Ovary (tissue), 9 donors: ENCODE results near the gene SLC6A4. TPM values are rescaled to one million over a fixed set of nuclear protein-coding genes. Genes with fewer than 3 reads are reported as not detected.

Experiments used
- DNase-seq, 5 donors: peaks; one replicate each; pipeline ENCODE4 v3.0.0-alpha.2; 2019 to 2020
- H3K27ac ChIP-seq, 2 donors: fragments of 200-600 bp; one replicate each; pipeline versions ENCODE4 v1.5.1 to v1.8.0; 2019 to 2022
- H3K27me3 ChIP-seq: fragments of 200-600 bp; one replicate; pipeline ENCODE4 v1.8.0; 2022
- H3K36me3 ChIP-seq: fragments of 200-600 bp; sonication (generic); one replicate; pipeline ENCODE4 v1.5.1; 2019
- H3K4me1 ChIP-seq: one replicate; pipeline ENCODE4 v1.8.1; 2013; ENCODE audit warnings: mild to moderate bottlenecking, moderate library complexity; ENCODE audit not compliant: insufficient read depth
- H3K4me3 ChIP-seq: fragments of 200-600 bp; sonication (generic); one replicate; pipeline ENCODE4 v1.5.1; 2017
- H3K9me3 ChIP-seq, 2 donors: fragments of 200-600 bp in 1 of 2; sonication (generic) in 1 of 2; one replicate each; pipeline versions ENCODE4 v1.5.1 to v1.8.1; 2013 to 2019; ENCODE audit warnings: mild to moderate bottlenecking in 1 of 2, moderate library complexity in 1 of 2
- EP300 ChIP-seq: sonication (generic); formaldehyde crosslinking; IDR thresholded peaks from one replicate; pipeline ENCODE4 v1.6.1; 2017; ENCODE audit warnings: antibody characterized with exemption
- POLR2A ChIP-seq: fragments of 450-650 bp; IDR thresholded peaks from one replicate; pipeline ENCODE4 v1.6.1; 2017; ENCODE audit warnings: antibody characterized with exemption, mild to moderate bottlenecking, moderate library complexity
- WGBS, 3 donors: extraction: QIAGEN DNeasy Blood & Tissue Kit in 1 of 3; methylation state at CpG; one replicate each; pipeline versions ENCODE4 v1.1.5 to v1.1.7; 2013 to 2017; 5-methylcytosine and 5-hydroxymethylcytosine counted together
- intact Hi-C, 4 donors: fragments of 100-400 bp; cut with DNase I; formaldehyde crosslinking; loops; one replicate each; pipeline versions ENCODE4 v1.11.0 to v1.15.1; 2022 to 2023
- polyA plus RNA-seq, 2 donors: library from polyadenylated mRNA; stranded (reverse); fragments of 200-250 nt in 1 of 2; fragments of 350-450 nt in 1 of 2; fragmentation: Illumina TruSeq in 1 of 2; extraction: RNeasy Lipid Tissue Mini Kit (QIAGEN cat#74804) in 1 of 2; gene quantifications; one replicate each; pipeline ENCODE4 v1.2.3, GENCODE V29; 2013 to 2014
- total RNA-seq, 7 donors: library from RNA; depleted of rRNA in 2 of 7; stranded (reverse); fragments of >200 nt in 2 of 7; fragmentation: NEBNext Ultra II Directional in 3 of 7; extraction: Animal tissue kit (Norgen Biotek cat#: 25700) in 3 of 7; gene quantifications; one replicate each; pipeline versions ENCODE4 v1.1.0 to v1.2.4, GENCODE V29; 2016 to 2023
- TF ChIP-seq, protein P1 (sequence below), 3 donors: fragments of 450-650 bp in 2 of 3; fragments of 200-600 bp in 1 of 3; IDR thresholded peaks; one replicate each; pipeline versions ENCODE4 v1.5.1 to v1.8.0; 2016 to 2022; ENCODE audit warnings: antibody characterized with exemption in 3 of 3, mild to moderate bottlenecking in 1 of 3
- donor health status: DM: no; HTN: no; CAD: no; lungs with moderate emphysema.
- donor health status: DM: no; HTN: no; CAD: no.
- donor health status: Bipolar disorder and iron deficiency.
- donor health status: DM: yes; HTN: yes; CAD: no.
- donor health status: DM: no; HTN: no; CAD: no.
- donor health status: DM: yes; HTN: yes; CAD: no.

The SLC6A4 gene
- total and polyA plus RNA-seq, 9 donors, result 0.05 to 8.3 (median 0.87) TPM; not detected in 4

DNA sequence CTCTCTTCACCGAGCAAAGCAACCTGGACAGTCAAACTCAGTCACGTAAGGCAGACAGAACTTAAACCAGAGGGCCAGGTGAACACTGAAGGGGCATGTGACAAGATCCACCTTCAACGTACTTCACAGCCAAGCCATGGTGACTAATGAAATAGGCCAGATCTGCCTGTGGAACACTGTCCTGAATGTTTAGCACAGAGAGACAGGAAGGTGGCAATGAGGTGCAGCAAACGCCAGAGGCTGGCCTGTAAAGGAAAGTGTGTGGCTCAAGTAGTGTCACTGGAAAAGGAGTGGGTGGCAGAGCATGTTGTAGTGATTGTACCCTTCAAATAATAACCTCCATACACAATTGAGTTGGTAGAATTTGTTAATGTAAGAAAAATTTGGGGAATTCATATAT lies 38.1 kb downstream of the SLC6A4 start:
- Histone ChIP-seq H3K27ac (no peak overlapping the region), H3K36me3 (no peaks in the 10 kb centered on the region), H3K4me3 (no peak overlapping the region), H3K4me1 (no peaks in the 10 kb centered on the region), H3K9me3 (no peaks in the 10 kb centered on the region), H3K27me3 (no peaks in the 10 kb centered on the region)
- TF ChIP-seq EP300 (no peak), POLR2A (no peak)
- TF ChIP-seq, protein P1, sequence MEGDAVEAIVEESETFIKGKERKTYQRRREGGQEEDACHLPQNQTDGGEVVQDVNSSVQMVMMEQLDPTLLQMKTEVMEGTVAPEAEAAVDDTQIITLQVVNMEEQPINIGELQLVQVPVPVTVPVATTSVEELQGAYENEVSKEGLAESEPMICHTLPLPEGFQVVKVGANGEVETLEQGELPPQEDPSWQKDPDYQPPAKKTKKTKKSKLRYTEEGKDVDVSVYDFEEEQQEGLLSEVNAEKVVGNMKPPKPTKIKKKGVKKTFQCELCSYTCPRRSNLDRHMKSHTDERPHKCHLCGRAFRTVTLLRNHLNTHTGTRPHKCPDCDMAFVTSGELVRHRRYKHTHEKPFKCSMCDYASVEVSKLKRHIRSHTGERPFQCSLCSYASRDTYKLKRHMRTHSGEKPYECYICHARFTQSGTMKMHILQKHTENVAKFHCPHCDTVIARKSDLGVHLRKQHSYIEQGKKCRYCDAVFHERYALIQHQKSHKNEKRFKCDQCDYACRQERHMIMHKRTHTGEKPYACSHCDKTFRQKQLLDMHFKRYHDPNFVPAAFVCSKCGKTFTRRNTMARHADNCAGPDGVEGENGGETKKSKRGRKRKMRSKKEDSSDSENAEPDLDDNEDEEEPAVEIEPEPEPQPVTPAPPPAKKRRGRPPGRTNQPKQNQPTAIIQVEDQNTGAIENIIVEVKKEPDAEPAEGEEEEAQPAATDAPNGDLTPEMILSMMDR (IDR thresholded peaks at IDR 0.05), result no peak
- 79 to 89% (median 85%) methylated on average over 4 of the region's 4 CpGs for WGBS, 3 donors
- intact Hi-C loops, result no loop called here
- DNase-seq, result no peak

DNA sequence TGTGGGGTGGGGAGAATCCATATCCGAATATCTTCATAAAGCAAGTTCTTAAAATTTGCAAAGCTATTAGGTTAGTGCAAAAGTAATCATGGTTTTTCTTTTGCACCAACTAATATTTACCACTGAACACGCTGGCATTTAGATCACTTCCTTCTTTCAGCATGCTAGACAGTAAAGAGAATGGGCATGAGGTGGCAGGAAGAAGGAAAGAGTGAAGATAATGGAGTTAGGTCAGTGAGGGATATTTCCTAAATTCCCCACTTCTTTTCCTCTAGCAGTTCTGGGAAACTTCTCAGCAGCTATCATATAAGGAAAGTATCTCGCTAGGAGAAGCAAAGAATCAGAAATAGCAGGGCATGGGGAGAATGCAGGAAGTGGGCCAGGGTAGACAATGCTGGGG lies 39.0 kb downstream of the SLC6A4 start:
- Histone ChIP-seq H3K27me3 (no peaks in the 10 kb centered on the region), H3K36me3 (no peaks in the 10 kb centered on the region), H3K4me3 (no peak overlapping the region), H3K27ac (no peak overlapping the region), H3K9me3 (no peaks in the 10 kb centered on the region), H3K4me1 (no peaks in the 10 kb centered on the region)
- WGBS, 3 donors, result 68 to 76% (median 74%) methylated on average over 3 of the region's 3 CpGs
- no peak for DNase-seq
- intact Hi-C loops, result no loop called here
- TF ChIP-seq, protein P1 (IDR thresholded peaks at IDR 0.05), result no peak
- no peak for TF ChIP-seq POLR2A
- no peak for TF ChIP-seq EP300

DNA sequence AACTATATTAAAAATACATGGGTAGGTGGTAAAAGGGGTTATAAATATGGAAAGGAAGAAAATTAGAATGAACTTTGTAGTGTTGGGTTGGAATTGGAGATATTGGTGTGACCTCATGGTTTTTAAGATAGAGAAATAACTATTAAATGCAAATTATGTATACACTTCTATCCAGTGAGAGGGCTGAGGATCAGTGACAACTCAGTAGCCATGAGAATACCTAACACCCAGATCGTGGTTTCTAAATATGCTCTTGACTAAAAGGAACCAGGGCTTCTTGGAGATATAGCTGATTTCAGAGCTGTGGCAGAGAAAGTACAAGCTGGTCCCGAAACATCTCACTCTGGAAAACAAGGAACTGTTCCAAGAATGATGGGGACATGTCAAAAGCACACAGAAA lies 44.4 kb downstream of the SLC6A4 start:
- 63 to 78% (median 69%) methylated on average over 2 of the region's 2 CpGs for WGBS, 3 donors
- TF ChIP-seq, protein P1 (IDR thresholded peaks at IDR 0.05), result no peak
- intact Hi-C loops, result no loop called here

DNA sequence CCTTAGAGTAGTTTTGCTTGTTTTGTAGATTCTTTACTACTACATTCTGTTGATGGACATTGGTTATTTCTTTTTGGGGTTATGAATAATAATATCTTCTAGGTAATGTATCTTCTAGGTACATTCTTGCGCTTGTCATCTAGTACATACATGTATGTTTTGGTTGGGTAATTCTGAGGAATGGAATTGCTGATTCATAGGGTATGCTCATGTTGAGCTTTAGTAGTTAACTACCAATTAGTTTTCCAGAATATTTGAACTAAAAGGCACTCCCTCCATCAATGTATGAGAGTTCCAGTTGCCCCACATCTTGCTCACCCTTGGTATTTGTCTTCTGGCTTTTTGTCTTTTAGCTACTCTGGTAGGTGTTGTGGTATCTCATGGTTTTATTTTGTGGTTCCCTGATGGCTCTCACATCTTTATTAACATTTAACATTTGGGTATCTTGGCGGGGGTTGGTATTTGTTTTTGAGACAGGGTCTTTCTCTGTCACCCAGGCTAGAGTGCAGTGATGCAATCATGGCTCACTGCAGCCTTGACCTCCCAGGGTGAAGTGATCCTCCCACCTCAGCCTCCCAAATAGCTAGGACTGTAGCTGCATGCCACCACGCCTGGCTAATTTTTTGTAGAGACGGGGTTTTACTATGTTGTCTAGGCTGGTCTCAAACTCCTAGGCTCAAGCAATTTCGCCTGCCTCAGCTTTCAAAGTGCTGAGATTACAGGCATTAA lies 47.1 kb downstream of the SLC6A4 start:
- TF ChIP-seq EP300, result no peak
- TF ChIP-seq POLR2A, result no peak
- TF ChIP-seq, protein P1 (IDR thresholded peaks at IDR 0.05), result no peak
- no peak for DNase-seq
- intact Hi-C loops, result no loop called here
- no peaks in the 10 kb centered on the region for H3K4me1 ChIP-seq
- H3K4me3 ChIP-seq, result no peak overlapping the region
- WGBS, 3 donors, result 94 to 96% (median 95%) methylated on average over 5 of the region's 5 CpGs
- H3K27me3 ChIP-seq, result no peaks in the 10 kb centered on the region
- no peak overlapping the region for H3K27ac ChIP-seq
- H3K9me3 ChIP-seq, result no peaks in the 10 kb centered on the region
- no peaks in the 10 kb centered on the region for H3K36me3 ChIP-seq

More for the DNA sequence above, 44.4 kb downstream of the SLC6A4 start:
- Histone ChIP-seq H3K4me1 (no peaks in the 10 kb centered on the region), H3K27me3 (no peaks in the 10 kb centered on the region), H3K27ac (no peak overlapping the region), H3K4me3 (no peak overlapping the region), H3K36me3 (no peaks in the 10 kb centered on the region), H3K9me3 (no peaks in the 10 kb centered on the region)
- DNase-seq, result no peak
